ENCODE data around the gene SAP30L. TPM values are rescaled to one million over a fixed set of nuclear protein-coding genes. Genes with fewer than 3 reads are reported as not detected.

The SAP30L gene
- total and polyA plus RNA-seq, 3 experiments from 2014 or later = 35.1 to 37.9 (median 37.9) TPM

- Histone ChIP-seq H3K9me3 (ENCODE audit: low read length) (no peaks in the 10 kb centered on the region), H3K36me3 (ENCODE audit: insufficient read depth, low read length) (no peaks in the 10 kb centered on the region), H3K27me3 (ENCODE audit: insufficient read depth, low read length, poor library complexity, severe bottlenecking) (peaks cover 69% of the 10 kb centered on the region), H3K4me1 (ENCODE audit: insufficient read depth, low read length) (no peaks in the 10 kb centered on the region), H3K27ac (ENCODE audit: low read depth, low read length) (no peak overlapping the region), H3K4me3 (ENCODE audit: low read length) (no peak overlapping the region)
- ChIA-PET CTCF (interaction anchor here (0.5 to 1.5 kb wide), 3 partner anchors 16 to 80 kb away, joined by 3 to 6 read pairs (median 4); no protein-coding TSS in a partner anchor), POLR2A (interaction anchor here (0.7 kb wide), 1 partner anchor 124 kb away, joined by 3 read pairs; no protein-coding TSS in a partner anchor)
- DNase-seq = no peak
- no peak overlapping the region for H3K27ac Mint-ChIP-seq
- H3K9me3 Mint-ChIP-seq = peaks cover 0 to under 1% (median 0%) of the 10 kb centered on the region in 5 donors
- H3K4me1 Mint-ChIP-seq = peaks cover 13 to 30% (median 24%) of the 10 kb centered on the region in 3 donors
- peak overlapping the region in 1 of 7 donors; percentile 23 for H3K4me3 Mint-ChIP-seq
- peaks cover 77 to 88% of the 10 kb centered on the region in 2 donors for H3K27me3 Mint-ChIP-seq
- H3K36me3 Mint-ChIP-seq = no peaks in the 10 kb centered on the region
Observed at GRCh38 chr5:154484393-154485095, 38.7 kb downstream of the SAP30L start.

- Mint-ChIP-seq H3K27me3 (peaks cover 77 to 88% of the 10 kb centered on the region in 2 donors), H3K4me1 (peaks cover 11 to 27% (median 22%) of the 10 kb centered on the region in 3 donors), H3K9me3 (no peaks in the 10 kb centered on the region), H3K27ac (no peak overlapping the region), H3K36me3 (no peaks in the 10 kb centered on the region), H3K4me3 (no peak overlapping the region)
- POLR2A ChIA-PET = interaction anchor here (0.7 kb wide), 1 partner anchor 123 kb away, joined by 3 read pairs; no protein-coding TSS in a partner anchor
- H3K27me3 ChIP-seq (ENCODE audit: insufficient read depth, low read length, poor library complexity, severe bottlenecking) = peaks cover 64% of the 10 kb centered on the region
- no peaks in the 10 kb centered on the region for H3K36me3 ChIP-seq (ENCODE audit: insufficient read depth, low read length)
- no peaks in the 10 kb centered on the region for H3K4me1 ChIP-seq (ENCODE audit: insufficient read depth, low read length)
- H3K9me3 ChIP-seq (ENCODE audit: low read length) = no peaks in the 10 kb centered on the region
- H3K4me3 ChIP-seq (ENCODE audit: low read length) = no peak overlapping the region
- no peak for DNase-seq
- no peak overlapping the region for H3K27ac ChIP-seq (ENCODE audit: low read depth, low read length)
- CTCF ChIA-PET = interaction anchor here (1.2 kb wide), 1 partner anchor 18 kb away, joined by 4 read pairs; no protein-coding TSS in a partner anchor
Observed at GRCh38 chr5:154485096-154485491, 39.3 kb downstream of the SAP30L start.

GRCh38 chr5:154485850-154486426, 40.1 kb downstream of the SAP30L start:
- H3K9me3 ChIP-seq (ENCODE audit: low read length) = no peaks in the 10 kb centered on the region
- peaks cover 56% of the 10 kb centered on the region for H3K27me3 ChIP-seq (ENCODE audit: insufficient read depth, low read length, poor library complexity, severe bottlenecking)
- Mint-ChIP-seq H3K4me3 (no peak overlapping the region), H3K4me1 (peaks cover 9 to 20% (median 16%) of the 10 kb centered on the region in 3 donors), H3K27ac (no peak overlapping the region), H3K36me3 (no peaks in the 10 kb centered on the region), H3K9me3 (no peaks in the 10 kb centered on the region), H3K27me3 (peaks cover 68 to 86% of the 10 kb centered on the region in 2 donors)
- H3K4me3 ChIP-seq (ENCODE audit: low read length) = no peak overlapping the region
- H3K4me1 ChIP-seq (ENCODE audit: insufficient read depth, low read length) = no peaks in the 10 kb centered on the region
- no peak overlapping the region for H3K27ac ChIP-seq (ENCODE audit: low read depth, low read length)
- DNase-seq = no peak
- POLR2A ChIA-PET = no interaction called here
- H3K36me3 ChIP-seq (ENCODE audit: insufficient read depth, low read length) = no peaks in the 10 kb centered on the region
- CTCF ChIA-PET = interaction anchor here (1.1 to 1.4 kb wide), 3 partner anchors 9 to 19 kb away, joined by 3 to 4 read pairs (median 4); no protein-coding TSS in a partner anchor

DNA sequence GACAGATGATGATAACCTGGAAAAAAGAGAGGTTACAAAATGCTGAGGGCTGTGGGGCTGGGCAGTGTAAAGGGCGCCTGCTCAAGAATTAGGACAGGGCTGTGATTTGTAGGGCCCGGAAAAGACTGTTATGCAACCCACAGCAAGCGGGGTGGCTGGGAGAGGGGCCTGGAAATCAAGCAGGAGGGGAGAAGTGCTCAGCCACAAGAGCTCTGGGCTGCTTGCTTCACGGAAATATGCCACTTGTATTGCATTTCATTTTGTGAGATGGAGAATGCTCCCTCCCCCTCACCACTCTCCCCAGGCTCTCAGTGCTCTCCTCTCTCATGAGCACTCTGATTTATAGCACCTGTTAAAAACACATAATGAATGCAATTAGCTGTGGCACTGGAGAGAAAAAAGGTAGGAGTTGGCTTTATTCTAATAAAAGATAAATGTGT, 40.6 kb downstream of the SAP30L start:
- Mint-ChIP-seq H3K9me3 (no peaks in the 10 kb centered on the region), H3K4me3 (no peak overlapping the region), H3K27ac (no peak overlapping the region), H3K4me1 (peaks cover 9 to 20% (median 16%) of the 10 kb centered on the region in 3 donors), H3K27me3 (peaks cover 63 to 81% of the 10 kb centered on the region in 2 donors), H3K36me3 (no peaks in the 10 kb centered on the region)
- Histone ChIP-seq H3K27ac (ENCODE audit: low read depth, low read length) (no peak overlapping the region), H3K4me1 (ENCODE audit: insufficient read depth, low read length) (no peaks in the 10 kb centered on the region), H3K9me3 (ENCODE audit: low read length) (no peaks in the 10 kb centered on the region), H3K36me3 (ENCODE audit: insufficient read depth, low read length) (no peaks in the 10 kb centered on the region), H3K27me3 (ENCODE audit: insufficient read depth, low read length, poor library complexity, severe bottlenecking) (peaks cover 52% of the 10 kb centered on the region), H3K4me3 (ENCODE audit: low read length) (no peak overlapping the region)
- DNase-seq = no peak
- CTCF ChIA-PET = interaction anchor here (1.1 to 1.4 kb wide), 3 partner anchors 10 to 19 kb away, joined by 3 to 4 read pairs (median 4); no protein-coding TSS in a partner anchor
- POLR2A ChIA-PET = no interaction called here

GRCh38 chr5:154487541-154487940, 41.7 kb downstream of the SAP30L start:
- no peaks in the 10 kb centered on the region for H3K36me3 ChIP-seq (ENCODE audit: insufficient read depth, low read length)
- no peak for DNase-seq
- H3K27me3 ChIP-seq (ENCODE audit: insufficient read depth, low read length, poor library complexity, severe bottlenecking) = peaks cover 42% of the 10 kb centered on the region
- no peaks in the 10 kb centered on the region for H3K9me3 Mint-ChIP-seq
- H3K4me3 Mint-ChIP-seq = no peak overlapping the region
- CTCF ChIA-PET = no interaction called here
- POLR2A ChIA-PET = no interaction called here
- H3K27ac ChIP-seq (ENCODE audit: low read depth, low read length) = no peak overlapping the region
- H3K9me3 ChIP-seq (ENCODE audit: low read length) = no peaks in the 10 kb centered on the region
- peaks cover 57 to 70% of the 10 kb centered on the region in 2 donors for H3K27me3 Mint-ChIP-seq
- H3K4me1 Mint-ChIP-seq = peaks cover 9 to 18% (median 16%) of the 10 kb centered on the region in 3 donors
- H3K4me1 ChIP-seq (ENCODE audit: insufficient read depth, low read length) = no peaks in the 10 kb centered on the region
- no peak overlapping the region for H3K27ac Mint-ChIP-seq
- no peak overlapping the region for H3K4me3 ChIP-seq (ENCODE audit: low read length)
- H3K36me3 Mint-ChIP-seq = no peaks in the 10 kb centered on the region

GRCh38 chr5:154491941-154492340, 46.1 kb downstream of the SAP30L start:
- Histone ChIP-seq H3K4me1 (ENCODE audit: insufficient read depth, low read length) (no peaks in the 10 kb centered on the region), H3K4me3 (ENCODE audit: low read length) (no peak overlapping the region), H3K9me3 (ENCODE audit: low read length) (no peaks in the 10 kb centered on the region), H3K36me3 (ENCODE audit: insufficient read depth, low read length) (no peaks in the 10 kb centered on the region), H3K27me3 (ENCODE audit: insufficient read depth, low read length, poor library complexity, severe bottlenecking) (peaks cover 4% of the 10 kb centered on the region), H3K27ac (ENCODE audit: low read depth, low read length) (no peak overlapping the region)
- Mint-ChIP-seq H3K36me3 (no peaks in the 10 kb centered on the region), H3K27me3 (peaks cover 27 to 52% of the 10 kb centered on the region in 2 donors), H3K4me1 (no peaks in the 10 kb centered on the region), H3K27ac (no peak overlapping the region), H3K4me3 (no peak overlapping the region), H3K9me3 (no peaks in the 10 kb centered on the region)
- POLR2A ChIA-PET = no interaction called here
- no peak for DNase-seq
- CTCF ChIA-PET = no interaction called here

- Histone ChIP-seq H3K27me3 (ENCODE audit: insufficient read depth, low read length, poor library complexity, severe bottlenecking) (peaks cover 4% of the 10 kb centered on the region), H3K4me1 (ENCODE audit: insufficient read depth, low read length) (no peaks in the 10 kb centered on the region), H3K9me3 (ENCODE audit: low read length) (no peaks in the 10 kb centered on the region), H3K4me3 (ENCODE audit: low read length) (no peak overlapping the region), H3K27ac (ENCODE audit: low read depth, low read length) (no peak overlapping the region), H3K36me3 (ENCODE audit: insufficient read depth, low read length) (no peaks in the 10 kb centered on the region)
- Mint-ChIP-seq H3K9me3 (no peaks in the 10 kb centered on the region), H3K27me3 (peaks cover 21 to 43% of the 10 kb centered on the region in 2 donors), H3K36me3 (no peaks in the 10 kb centered on the region), H3K4me3 (no peak overlapping the region), H3K27ac (no peak overlapping the region), H3K4me1 (no peaks in the 10 kb centered on the region)
- no peak for DNase-seq
- ChIA-PET CTCF (no interaction called here), POLR2A (no interaction called here)
Observed at GRCh38 chr5:154493274-154493673, 47.5 kb downstream of the SAP30L start.

- no peak for DNase-seq
- Mint-ChIP-seq H3K36me3 (no peaks in the 10 kb centered on the region), H3K9me3 (no peaks in the 10 kb centered on the region), H3K27me3 (peaks cover 16 to 43% of the 10 kb centered on the region in 2 donors), H3K4me1 (no peaks in the 10 kb centered on the region), H3K4me3 (no peak overlapping the region), H3K27ac (no peak overlapping the region)
- Histone ChIP-seq H3K27ac (ENCODE audit: low read depth, low read length) (no peak overlapping the region), H3K27me3 (ENCODE audit: insufficient read depth, low read length, poor library complexity, severe bottlenecking) (peaks cover 2% of the 10 kb centered on the region), H3K4me1 (ENCODE audit: insufficient read depth, low read length) (no peaks in the 10 kb centered on the region), H3K9me3 (ENCODE audit: low read length) (no peaks in the 10 kb centered on the region), H3K4me3 (ENCODE audit: low read length) (no peak overlapping the region), H3K36me3 (ENCODE audit: insufficient read depth, low read length) (no peaks in the 10 kb centered on the region)
- CTCF ChIA-PET = no interaction called here
- POLR2A ChIA-PET = no interaction called here
Observed at GRCh38 chr5:154494036-154494435, 48.2 kb downstream of the SAP30L start.

Measured in CD8-positive, alpha-beta memory T cell (primary cell).